Natural killer cell (primary cell): ENCODE data around the gene IMMP1L. TPM values are rescaled to one million over a fixed set of nuclear protein-coding genes. Genes with fewer than 3 reads are reported as not detected.

Experiments used
- ATAC-seq, 3 donors: fragments of 150-1000 bp in 2 of 3; fragments of 200-7000 bp in 1 of 3; cut with Tn5 transposase; 1 replicate in 1 of 3; 2 replicates in 2 of 3; pipeline ENCODE4 v1.10.0; 2021; ENCODE audit warnings: mild to moderate bottlenecking in 2 of 3, moderate library complexity in 2 of 3
- DNase-seq, 2 donors: peaks; one replicate each; pipeline versions ENCODE4 v3.0.0 to v3.0.0-alpha.2; 2013 to 2021; ENCODE audit warnings: mixed read lengths in 1 of 2
- H3K27ac ChIP-seq: one replicate; pipeline ENCODE4 v1.5.1; 2013; ENCODE audit warnings: mild to moderate bottlenecking, low read length
- H3K27me3 ChIP-seq: one replicate; pipeline ENCODE4 v1.6.1; 2013; ENCODE audit warnings: low read length; ENCODE audit not compliant: control insufficient read depth, insufficient read depth
- H3K36me3 ChIP-seq: one replicate; pipeline ENCODE4 v1.6.1; 2013; ENCODE audit warnings: low read length; ENCODE audit not compliant: control insufficient read depth, insufficient read depth
- H3K4me1 ChIP-seq: one replicate; pipeline ENCODE4 v1.6.1; 2013; ENCODE audit warnings: low read length; ENCODE audit not compliant: control insufficient read depth, insufficient read depth
- H3K4me3 ChIP-seq: one replicate; pipeline ENCODE4 v1.5.1; 2013; ENCODE audit warnings: low read length
- H3K9me3 ChIP-seq: one replicate; pipeline ENCODE4 v1.6.1; 2013; ENCODE audit warnings: low read length; ENCODE audit not compliant: control insufficient read depth, insufficient read depth
- H3K27ac Mint-ChIP-seq, 2 donors: one replicate each; pipeline ENCODE4 v1.8.0; 2022; ENCODE audit warnings: mild to moderate bottlenecking in 2 of 2, mixed read lengths in 2 of 2, moderate library complexity in 1 of 2
- H3K27me3 Mint-ChIP-seq, 2 donors: one replicate each; pipeline ENCODE4 v1.8.0; 2022; ENCODE audit warnings: low read depth in 2 of 2, mixed read lengths in 2 of 2
- H3K36me3 Mint-ChIP-seq: one replicate; pipeline ENCODE4 v1.8.0; 2022; ENCODE audit warnings: mixed read lengths
- H3K4me1 Mint-ChIP-seq, 2 donors: one replicate each; pipeline ENCODE4 v1.8.0; 2022; ENCODE audit warnings: mixed read lengths in 2 of 2
- H3K4me3 Mint-ChIP-seq: one replicate; pipeline ENCODE4 v1.8.0; 2022; ENCODE audit warnings: mild to moderate bottlenecking, moderate library complexity, mixed read lengths
- H3K9me3 Mint-ChIP-seq, 2 donors: one replicate each; pipeline ENCODE4 v1.8.0; 2022; ENCODE audit warnings: mixed read lengths in 2 of 2
- CTCF ChIP-seq: fragments of 200-600 bp; IDR thresholded peaks from one replicate; pipeline ENCODE4 v1.8.0; 2022; ENCODE audit warnings: antibody characterized with exemption
- WGBS: methylation state at CpG from one replicate; pipeline ENCODE4 v1.1.7; 2013; ENCODE audit warnings: missing lambda C conversion rate; ENCODE audit not compliant: insufficient coverage; 5-methylcytosine and 5-hydroxymethylcytosine counted together
- intact Hi-C: fragments of 100-400 bp; cut with micrococcal nuclease; formaldehyde crosslinking; loops from one replicate; pipeline ENCODE4 v1.14.2; 2022
- total RNA-seq, 4 donors: library from RNA; stranded (reverse); fragments of 120-200 nt in 1 of 4; gene quantifications; one replicate each; pipeline versions ENCODE4 v1.2.3 to v1.2.4, GENCODE V29; 2013 to 2022

Gene IMMP1L
- total RNA-seq, 3 donors from 2014 or later (not counting 1 experiment from before 2014, with no cell fraction given), result 12.0 to 17.3 (median 15.7) TPM

- H3K9me3 ChIP-seq, result no peaks in the 10 kb centered on the region
- H3K27ac ChIP-seq, result no peak overlapping the region
- no peak for DNase-seq
- no peaks in the 10 kb centered on the region for H3K27me3 ChIP-seq
- 47% methylated on average over 2 of the region's 2 CpGs for WGBS
- no peak overlapping the region for H3K4me3 Mint-ChIP-seq
- H3K36me3 ChIP-seq, result no peaks in the 10 kb centered on the region
- no peak overlapping the region for H3K27ac Mint-ChIP-seq
- H3K4me1 Mint-ChIP-seq, result peaks cover 0 to 12% of the 10 kb centered on the region in 2 donors
- intact Hi-C loops, result no loop called here
- H3K4me1 ChIP-seq, result no peaks in the 10 kb centered on the region
- no peak for TF ChIP-seq CTCF
- no peaks in the 10 kb centered on the region for H3K9me3 Mint-ChIP-seq
- H3K27me3 Mint-ChIP-seq, result no peaks in the 10 kb centered on the region
- H3K4me3 ChIP-seq, result no peak overlapping the region
- ATAC-seq, result no peak
- no peaks in the 10 kb centered on the region for H3K36me3 Mint-ChIP-seq
These were observed 71.5 kb downstream of the IMMP1L start for GRCh38 chr11:31437742-31438435.

GRCh38 chr11:31433851-31434250 is 75.6 kb downstream of the IMMP1L start:
- no peak for TF ChIP-seq CTCF
- Mint-ChIP-seq H3K9me3 (no peaks in the 10 kb centered on the region), H3K4me3 (no peak overlapping the region)

GRCh38 chr11:31424652-31425051 is 84.8 kb downstream of the IMMP1L start:
- Histone ChIP-seq H3K27ac (no peak overlapping the region), H3K9me3 (no peaks in the 10 kb centered on the region), H3K36me3 (no peaks in the 10 kb centered on the region), H3K4me3 (no peak overlapping the region), H3K27me3 (no peaks in the 10 kb centered on the region), H3K4me1 (no peaks in the 10 kb centered on the region)
- no peak for DNase-seq
- intact Hi-C loops, result no loop called here
- no peaks in the 10 kb centered on the region for H3K4me1 Mint-ChIP-seq
- H3K36me3 Mint-ChIP-seq, result no peaks in the 10 kb centered on the region
- no peak overlapping the region for H3K27ac Mint-ChIP-seq
- no peak for ATAC-seq
- TF ChIP-seq CTCF, result no peak
- no peak overlapping the region for H3K4me3 Mint-ChIP-seq
- no peaks in the 10 kb centered on the region for H3K9me3 Mint-ChIP-seq
- H3K27me3 Mint-ChIP-seq, result no peaks in the 10 kb centered on the region

More at GRCh38 chr11:31433851-31434250, 75.6 kb downstream of the IMMP1L start:
- no peaks in the 10 kb centered on the region for H3K4me1 ChIP-seq
- no peaks in the 10 kb centered on the region for H3K9me3 ChIP-seq
- peaks cover 4% of the 10 kb centered on the region for H3K36me3 ChIP-seq
- intact Hi-C loops, result no loop called here
- WGBS, result 100% methylated on average over 1 of the region's 1 CpG
- Mint-ChIP-seq H3K4me1 (peaks cover 0 to 6% of the 10 kb centered on the region in 2 donors), H3K36me3 (no peaks in the 10 kb centered on the region), H3K27ac (no peak overlapping the region), H3K27me3 (no peaks in the 10 kb centered on the region)
- no peak overlapping the region for H3K4me3 ChIP-seq
- H3K27ac ChIP-seq, result no peak overlapping the region
- ATAC-seq (no peak), DNase-seq (no peak)
- no peaks in the 10 kb centered on the region for H3K27me3 ChIP-seq

GRCh38 chr11:31422703-31423102 is 86.7 kb downstream of the IMMP1L start:
- no peak overlapping the region for H3K4me3 Mint-ChIP-seq
- H3K36me3 Mint-ChIP-seq, result no peaks in the 10 kb centered on the region
- ATAC-seq, result no peak

More at GRCh38 chr11:31422703-31423102, 86.7 kb downstream of the IMMP1L start:
- intact Hi-C loops, result no loop called here
- Histone ChIP-seq H3K4me3 (no peak overlapping the region), H3K36me3 (no peaks in the 10 kb centered on the region), H3K4me1 (no peaks in the 10 kb centered on the region), H3K27me3 (no peaks in the 10 kb centered on the region), H3K9me3 (no peaks in the 10 kb centered on the region), H3K27ac (no peak overlapping the region)
- no peak for DNase-seq
- TF ChIP-seq CTCF, result no peak
- no peaks in the 10 kb centered on the region for H3K4me1 Mint-ChIP-seq
- H3K27me3 Mint-ChIP-seq, result no peaks in the 10 kb centered on the region
- WGBS, result 100% methylated on average over 1 of the region's 1 CpG
- no peak overlapping the region for H3K27ac Mint-ChIP-seq
- no peaks in the 10 kb centered on the region for H3K9me3 Mint-ChIP-seq
